ENCODE data around the gene SLC4A4.

GRCh38 chr4:71406459-71406963 lies 67.7 kb downstream of the SLC4A4 start:
- no peak for TF ChIP-seq CTCF (conservative IDR thresholded peaks at IDR 0.05 in 1 of 2, IDR thresholded peaks at IDR 0.05 in 1 of 2; ENCODE audit: low read depth in 1 of 2, low read length in 2 of 2)
- no peak for TF ChIP-seq EZH2 (IDR thresholded peaks at IDR 0.05; ENCODE audit: low read length, missing control alignments)

Data from fibroblast of lung (primary cell).